GM20431 (cell line): ENCODE measurements around the gene KIRREL2.
"Not testable (repeated sequence)": the region's sequence is repeated elsewhere in the genome, so short reads cannot be mapped to it uniquely, and the experiment has no call there.

Experiments used
- in situ Hi-C: fragments of 300-500 bp; cut with MseI, MboI; formaldehyde crosslinking; loops from one replicate; pipeline ENCODE4 v1.15.0; 2020; ENCODE audit warnings: low sequenced_read_pairs; ENCODE audit not compliant: unreplicated experiment

KIRREL2 gene

DNA sequence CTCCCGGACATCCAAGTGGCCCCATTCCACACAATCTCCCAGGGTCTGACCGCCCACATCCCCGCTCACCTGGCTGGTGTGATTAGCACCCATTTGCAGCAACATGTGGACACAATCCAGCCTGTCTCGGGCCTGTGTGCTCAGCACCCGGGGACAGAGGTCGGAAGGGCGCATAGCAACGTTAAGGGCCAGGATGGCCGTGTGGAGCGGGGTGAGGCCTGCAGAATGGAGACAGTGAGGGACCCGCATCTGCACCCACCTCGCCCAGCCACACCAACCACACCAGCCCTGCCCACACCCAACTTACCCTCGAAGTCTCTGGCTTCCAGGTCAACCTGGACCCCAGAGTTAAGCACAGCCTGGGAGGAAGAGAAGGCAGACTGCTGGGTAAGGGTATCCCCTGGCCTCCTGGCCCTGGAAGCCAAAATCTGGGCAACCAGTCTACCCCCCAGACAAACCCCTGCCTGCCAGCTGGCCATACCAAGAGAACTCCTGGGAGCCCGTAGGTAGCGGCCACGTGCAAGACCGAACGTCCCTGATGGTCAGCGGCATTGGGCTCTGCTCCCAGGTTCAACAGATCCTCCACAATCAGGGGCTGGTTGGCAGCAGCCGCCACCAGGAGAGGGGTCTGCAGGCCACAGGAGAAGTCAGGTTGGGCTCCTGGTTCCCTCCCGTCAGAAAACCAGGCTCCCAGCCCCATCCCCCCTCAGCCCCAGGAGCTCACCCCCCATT lies 39.4 kb downstream of the KIRREL2 start:
- in situ Hi-C loops = no loop called here

DNA sequence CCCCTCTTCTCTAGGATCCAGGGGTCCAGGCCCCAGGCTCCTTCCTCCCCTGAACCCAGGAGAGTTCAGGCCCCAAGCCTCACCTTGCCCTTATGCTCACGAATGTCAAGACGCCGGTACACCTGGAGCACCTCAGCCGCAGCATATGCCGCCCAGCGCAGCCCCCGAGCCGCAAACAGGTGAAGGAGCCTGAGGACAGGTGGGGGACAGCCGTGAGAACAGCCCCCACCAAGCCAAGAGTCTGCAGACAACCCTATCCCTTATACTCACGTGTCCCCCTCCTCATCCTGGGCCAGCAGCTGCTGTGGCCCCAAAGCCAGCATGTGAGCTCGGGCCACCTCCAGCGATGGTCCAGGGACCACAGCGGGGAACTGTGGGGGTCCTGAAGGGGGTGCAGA lies 39.9 kb downstream of the KIRREL2 start:
- in situ Hi-C loops = no loop called here

DNA sequence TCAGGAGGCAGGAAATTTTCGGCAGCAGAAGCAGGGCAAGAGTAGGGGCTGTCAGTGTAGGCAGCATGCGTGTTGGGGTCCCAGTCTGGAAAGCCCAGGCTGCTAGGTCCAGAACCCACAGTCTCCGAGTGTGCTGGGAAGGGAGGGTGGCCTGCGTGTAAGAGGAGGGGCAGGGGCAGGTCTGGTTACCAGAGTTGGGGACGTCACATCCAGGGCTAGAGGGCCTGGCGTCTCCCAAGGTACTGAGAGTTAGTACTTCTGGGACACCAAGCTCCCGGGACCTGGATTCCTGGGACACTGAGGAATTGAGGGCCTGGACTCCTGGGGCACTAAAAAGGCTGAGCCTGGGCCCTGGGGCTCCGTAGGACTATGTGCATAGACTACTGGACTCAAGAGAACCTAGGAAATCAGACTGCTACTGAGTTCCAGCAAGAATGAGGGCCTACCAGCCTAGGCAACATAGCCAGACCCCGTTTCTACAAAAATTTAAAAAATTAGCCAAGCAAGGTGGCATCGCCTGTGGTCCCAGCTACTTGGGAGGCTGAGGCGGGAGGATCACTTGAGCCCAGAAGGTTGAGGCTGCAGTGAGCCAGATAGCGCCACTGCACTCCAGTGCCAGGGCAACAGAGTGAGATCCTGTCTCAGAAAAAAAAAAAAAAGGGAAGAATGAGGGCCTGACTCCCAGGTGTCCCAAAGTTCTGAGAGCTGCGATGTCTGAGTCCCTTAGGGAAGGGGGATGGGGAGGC lies 41.2 kb downstream of the KIRREL2 start:
- in situ Hi-C loops = no loop called here

DNA sequence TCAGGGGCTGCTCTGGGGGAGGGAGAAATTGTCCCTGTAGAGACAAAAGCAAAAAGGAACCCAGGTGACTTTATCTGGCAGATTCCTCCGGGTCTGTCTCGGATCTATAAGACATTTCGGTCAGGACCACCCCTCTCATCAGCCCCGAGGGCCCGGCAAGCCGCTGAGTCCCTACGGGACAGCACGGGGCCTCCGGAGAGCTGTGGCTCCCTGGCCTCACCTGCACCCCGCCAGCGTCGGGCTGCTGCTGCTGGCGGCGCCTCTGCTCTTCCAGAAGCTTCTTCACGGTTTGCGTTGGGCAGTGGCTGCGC lies 41.7 kb downstream of the KIRREL2 start:
- in situ Hi-C loops = no loop called here

DNA sequence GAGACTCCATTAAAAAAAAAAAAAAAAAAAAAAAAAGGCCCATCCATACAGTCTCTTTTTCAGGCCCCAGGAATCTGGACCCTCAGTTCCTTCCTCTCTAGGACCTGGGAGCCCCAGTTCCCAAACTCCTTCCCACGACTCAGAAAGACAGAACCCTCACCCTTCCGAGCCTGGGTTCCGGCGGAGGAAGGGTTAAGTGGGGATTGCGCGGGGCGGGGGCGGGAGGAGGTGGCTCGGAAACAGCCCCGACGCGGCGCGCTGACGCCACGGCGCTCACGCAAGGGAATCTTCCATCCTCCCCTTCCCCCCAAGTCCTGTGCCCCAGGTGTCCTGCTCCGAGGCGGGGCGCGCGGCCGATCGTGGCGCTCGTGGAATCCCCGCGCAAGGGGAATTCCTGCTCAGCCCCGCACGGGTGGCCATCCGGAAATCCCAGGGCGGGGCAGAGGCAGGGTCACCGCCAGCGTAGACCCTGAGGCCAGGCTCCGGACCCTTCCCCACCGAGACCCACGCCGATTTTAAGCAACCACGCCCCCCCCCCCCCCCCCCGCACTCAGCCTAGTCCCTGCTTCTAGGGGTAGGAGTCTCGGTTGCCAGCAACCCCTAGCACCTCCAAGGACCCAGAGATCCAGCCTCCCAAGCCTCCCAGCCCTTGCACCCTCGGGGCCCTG lies 43.0 kb downstream of the KIRREL2 start:
- in situ Hi-C loops = no loop called here

DNA sequence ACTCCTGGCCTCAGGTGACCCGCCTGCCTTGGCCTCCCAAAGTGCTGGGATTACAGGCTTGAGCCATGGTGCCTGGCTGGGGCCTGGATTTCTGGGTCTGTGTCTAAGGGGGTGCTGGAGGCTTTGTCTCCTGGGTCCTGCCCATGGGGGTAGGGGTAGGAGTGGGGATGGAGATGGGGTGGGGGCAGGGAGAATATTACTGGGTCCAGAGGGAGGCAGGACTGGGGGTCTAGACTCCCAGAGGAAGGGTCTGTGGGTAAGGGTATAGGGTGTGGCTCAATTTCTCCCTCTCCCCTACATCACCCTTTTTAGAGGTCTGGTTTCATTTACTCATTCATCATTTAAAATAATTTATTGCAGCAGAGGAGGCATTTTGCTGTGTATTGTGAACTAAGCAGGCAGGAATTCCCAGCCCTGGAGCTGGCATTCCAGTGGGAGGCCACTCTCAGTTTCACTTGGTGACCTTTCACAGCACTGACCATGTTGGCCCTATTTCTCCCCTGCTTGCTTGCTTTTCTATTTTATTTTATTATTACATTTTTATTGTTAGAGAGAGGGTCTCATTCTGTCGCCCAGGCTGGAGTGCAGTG lies 44.4 kb downstream of the KIRREL2 start:
- in situ Hi-C loops = no loop called here

DNA sequence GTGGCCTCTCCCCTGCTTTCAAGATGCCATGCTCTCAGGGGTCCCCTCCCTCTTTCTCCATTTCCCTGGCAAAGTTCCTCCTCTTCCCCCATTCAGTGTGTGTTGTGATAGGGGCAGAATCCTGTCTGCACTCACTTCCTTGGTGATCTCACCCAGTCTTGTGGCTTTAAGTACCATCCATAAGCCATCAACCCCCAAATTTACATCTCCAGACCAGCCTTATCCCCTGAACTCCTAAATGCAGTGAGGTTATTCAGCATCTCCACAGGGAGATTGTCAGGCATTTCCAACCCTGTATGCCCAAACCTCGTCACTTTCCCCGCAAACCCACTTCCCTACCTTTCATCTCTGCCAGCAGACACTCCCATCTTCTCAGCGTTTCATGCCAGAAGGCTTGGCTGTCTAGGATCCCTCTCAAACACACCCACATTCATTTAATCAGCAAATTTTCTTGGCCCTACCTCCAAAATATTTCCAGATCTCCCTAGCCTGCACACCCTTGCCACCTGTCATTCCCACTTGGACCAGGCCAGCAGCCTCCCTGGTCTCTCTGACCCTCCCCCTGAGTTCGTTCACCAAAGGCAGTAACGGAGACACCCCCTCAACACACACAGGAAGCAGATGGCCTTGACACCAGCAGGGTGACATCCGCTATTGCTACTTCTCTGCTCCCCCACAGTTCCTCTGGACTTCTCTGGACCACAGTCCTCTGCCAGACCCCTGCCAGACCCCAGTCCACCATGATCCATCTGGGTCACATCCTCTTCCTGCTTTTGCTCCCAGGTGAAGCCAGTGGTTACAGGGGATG lies 45.3 kb downstream of the KIRREL2 start, which contains the start of gene HCST:
HCST (plus strand) TSS at position 676 of the 808 bp plus-strand sequence; CDS start at position 741, 65 bp downstream.
- in situ Hi-C loops = no loop called here

DNA sequence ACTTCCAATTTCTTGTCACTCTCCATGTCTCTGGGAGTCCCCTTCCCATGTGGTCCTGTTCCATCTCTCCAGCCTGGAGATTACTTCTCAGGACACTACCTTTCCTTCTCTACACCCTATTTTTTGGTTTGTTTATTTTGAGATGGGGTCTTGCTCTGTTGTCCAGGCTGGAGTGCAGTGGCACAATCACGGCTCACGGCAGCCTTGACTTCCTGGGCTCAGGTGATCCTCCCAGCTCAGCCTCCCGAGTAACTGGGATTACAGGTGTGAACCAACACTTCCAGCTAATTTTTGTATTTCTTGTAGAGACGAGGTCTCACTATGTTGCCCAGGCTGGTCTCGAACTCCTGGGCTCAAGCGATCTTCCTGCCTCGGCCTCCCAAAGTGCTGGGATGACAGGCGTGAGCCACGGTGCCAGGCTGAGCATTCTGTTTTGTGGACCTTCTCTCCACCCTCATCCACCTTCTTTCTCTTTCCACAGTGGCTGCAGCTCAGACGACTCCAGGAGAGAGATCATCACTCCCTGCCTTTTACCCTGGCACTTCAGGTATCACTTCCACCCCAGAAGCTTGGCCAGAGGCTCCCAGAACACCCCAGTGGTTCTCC lies 46.3 kb downstream of the KIRREL2 start:
- in situ Hi-C loops = no loop called here

DNA sequence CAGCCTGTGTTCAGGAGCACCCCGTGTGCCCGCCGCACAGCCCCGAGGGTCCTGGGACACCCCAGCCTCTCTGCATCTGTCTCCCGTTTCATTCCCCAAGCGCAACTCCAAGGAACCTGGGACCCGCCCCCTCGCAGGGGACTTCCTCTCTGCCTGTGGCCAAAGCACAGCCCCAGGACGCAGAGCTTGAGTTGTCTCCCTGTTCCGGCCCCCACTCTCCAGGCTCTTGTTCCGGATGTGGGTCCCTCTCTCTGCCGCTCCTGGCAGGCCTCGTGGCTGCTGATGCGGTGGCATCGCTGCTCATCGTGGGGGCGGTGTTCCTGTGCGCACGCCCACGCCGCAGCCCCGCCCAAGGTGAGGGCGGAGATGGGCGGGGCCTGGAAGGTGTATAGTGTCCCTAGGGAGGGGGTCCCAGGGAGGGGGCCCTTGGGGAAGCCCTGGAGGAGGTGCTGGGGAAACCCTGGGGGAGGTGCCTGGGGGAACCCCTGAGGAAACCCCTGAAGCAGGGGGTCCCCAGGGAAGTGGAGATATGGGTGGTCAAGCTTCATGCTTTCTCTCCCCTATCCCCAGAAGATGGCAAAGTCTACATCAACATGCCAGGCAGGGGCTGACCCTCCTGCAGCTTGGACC lies 47.0 kb downstream of the KIRREL2 start:
- in situ Hi-C loops = no loop called here

DNA sequence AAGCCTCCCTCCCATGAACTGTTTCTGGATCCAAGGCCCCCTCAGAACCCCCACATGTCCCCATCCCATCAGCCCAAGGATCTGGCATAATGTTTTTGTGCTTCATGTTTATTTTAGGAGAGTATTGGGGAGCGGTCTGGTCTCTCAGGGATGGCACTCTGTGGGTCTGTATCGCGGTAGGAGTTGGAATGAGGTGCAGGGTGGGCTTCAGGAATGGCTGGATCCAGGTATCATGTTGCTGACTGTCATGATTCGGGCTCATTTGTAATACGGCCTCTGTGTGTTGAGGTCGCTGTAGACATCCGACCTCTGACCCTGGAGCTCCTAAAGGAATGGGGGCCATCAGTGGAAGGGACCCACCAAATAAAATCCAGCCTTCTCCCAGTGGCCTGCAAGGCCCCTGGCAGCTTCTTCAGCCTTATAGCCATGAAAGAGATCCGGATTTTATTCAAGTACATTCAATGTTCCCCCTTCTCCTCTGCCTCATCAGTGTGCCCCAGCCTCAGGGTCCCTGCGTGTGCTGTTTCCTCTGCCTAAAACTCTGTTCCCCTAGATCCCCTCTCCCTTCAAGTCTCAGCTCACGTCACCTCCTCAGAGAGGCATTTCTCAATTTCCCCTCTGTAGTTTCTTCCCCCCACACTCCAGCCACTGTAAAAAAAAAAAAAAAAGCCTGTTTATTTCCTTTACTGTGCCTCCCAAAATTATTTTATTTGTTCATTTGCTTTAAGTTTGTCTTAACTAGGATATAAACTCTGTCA lies 47.8 kb downstream of the KIRREL2 start:
- in situ Hi-C loops = no loop called here

DNA sequence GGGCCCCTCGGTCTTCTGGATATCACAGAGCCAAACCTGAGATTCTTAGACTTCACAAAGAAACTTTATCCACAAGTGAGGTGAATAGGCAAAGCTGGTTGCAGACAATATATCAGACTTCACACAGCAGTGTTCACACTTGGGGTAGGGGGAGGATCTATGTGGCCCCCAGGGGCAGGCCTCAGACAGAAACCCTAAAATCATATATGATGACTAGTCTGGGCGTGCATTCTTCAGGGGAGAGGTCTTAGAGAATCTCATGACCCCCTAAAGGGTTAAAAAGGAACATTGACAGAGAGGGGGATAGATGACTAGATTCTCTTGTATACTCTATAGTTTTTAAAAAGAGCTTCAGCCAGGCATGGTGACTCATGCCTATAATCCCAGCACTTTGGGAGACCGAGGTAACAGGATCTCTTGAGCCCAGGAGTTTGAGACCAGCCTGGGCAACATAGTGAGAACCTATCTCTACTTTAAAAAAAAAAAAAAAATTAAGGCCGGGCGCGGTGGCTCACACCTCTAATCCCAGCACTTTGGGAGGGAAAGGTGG lies 48.5 kb downstream of the KIRREL2 start:
- in situ Hi-C loops = no loop called here

DNA sequence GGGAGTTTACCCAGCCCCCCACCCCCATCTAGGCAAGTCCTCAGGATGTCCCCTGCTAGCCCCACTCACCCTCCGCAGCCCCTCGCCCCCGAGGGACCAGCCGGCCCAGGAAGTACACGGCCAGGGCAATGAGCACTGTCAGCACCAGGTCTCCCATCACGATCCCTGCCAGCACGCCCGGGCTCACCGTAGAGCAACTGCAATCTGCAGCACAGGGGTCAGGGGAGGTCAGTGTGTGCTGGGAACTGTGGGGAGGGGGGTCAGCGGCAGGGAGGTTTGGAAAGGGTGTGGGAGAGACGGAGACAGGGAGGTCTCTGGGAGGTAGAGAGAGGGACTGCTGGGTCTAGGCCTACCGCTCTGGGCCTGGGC lies 50.6 kb downstream of the KIRREL2 start:
- in situ Hi-C loops = no loop called here

DNA sequence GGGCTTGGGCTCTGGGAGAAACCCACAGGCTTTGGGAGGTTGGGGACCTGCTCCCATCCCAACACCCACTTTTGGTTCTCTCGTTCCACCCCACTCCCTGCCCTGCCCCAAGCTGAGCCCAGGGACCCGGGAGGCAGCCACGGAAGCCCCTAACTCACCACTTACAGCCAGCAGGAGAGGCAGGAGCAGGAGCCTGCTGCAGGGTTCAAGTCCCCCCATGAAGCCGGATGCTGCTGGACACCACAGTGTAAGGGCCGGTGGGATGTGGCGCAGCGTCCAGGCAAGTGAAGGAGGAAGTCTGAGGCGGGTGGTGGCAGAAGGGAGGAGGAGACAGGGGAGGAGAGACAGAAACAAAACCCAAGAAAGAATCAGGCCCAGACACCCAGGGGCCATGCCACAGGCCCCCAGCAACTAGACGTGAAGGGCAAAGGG lies 51.3 kb downstream of the KIRREL2 start, which contains the start of gene TYROBP:
TYROBP (minus strand) TSS at position 286 of the 432 bp plus-strand sequence; CDS start at position 219, 67 bp downstream.
- in situ Hi-C loops = no loop called here

DNA sequence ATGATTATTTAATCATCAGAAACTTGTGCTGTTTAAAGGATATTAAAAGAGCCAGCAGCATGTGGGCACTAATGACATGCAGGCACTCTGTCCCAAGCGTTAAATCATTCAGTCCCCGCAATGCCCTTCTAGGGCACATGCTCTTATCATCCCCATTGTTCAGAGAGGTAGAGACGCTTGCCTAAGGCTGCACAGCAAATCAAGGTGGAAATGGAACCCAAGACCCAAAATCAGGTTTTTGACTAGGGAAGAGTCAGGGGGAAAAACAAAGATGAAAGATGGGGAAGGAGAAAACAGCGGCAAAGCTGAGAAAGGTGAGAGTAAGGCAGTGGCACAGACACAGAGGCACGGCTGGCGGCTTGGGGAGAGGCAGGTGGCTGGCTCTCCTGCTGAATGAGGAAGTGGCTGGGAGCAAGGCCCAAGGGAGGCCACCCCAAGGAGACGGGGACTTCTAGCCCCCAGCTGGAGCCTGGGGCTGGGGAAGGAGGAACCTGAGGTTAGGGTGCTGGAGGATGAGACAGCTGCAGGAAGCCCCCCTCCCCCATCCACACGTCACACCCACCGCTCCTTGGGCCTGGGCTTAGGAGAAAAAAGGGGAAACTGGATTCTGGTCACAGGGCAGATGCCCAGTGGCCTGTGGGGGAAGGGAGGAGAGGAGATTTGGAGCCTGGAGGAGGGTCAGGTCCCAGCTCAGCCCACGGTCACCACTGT lies 52.4 kb downstream of the KIRREL2 start:
- in situ Hi-C loops = no loop called here

DNA sequence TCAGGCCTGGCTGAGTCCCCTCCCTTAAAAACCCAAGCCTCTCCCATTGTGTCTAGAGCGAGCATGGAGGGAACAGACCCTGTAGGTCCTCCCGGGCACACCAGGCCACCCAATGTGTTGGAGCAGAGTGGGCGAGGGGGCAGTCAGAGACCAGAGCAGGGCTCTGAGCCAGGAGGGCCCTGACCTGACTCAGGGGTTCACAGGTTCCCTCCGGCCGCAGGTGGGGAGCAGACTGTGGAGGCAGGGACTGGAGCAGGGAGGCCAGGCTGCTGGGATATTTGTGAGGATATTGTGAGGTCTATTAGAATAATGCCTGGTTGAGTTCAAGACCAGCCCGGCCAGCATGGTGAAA lies 52.9 kb downstream of the KIRREL2 start:
- in situ Hi-C loops = no loop called here

DNA sequence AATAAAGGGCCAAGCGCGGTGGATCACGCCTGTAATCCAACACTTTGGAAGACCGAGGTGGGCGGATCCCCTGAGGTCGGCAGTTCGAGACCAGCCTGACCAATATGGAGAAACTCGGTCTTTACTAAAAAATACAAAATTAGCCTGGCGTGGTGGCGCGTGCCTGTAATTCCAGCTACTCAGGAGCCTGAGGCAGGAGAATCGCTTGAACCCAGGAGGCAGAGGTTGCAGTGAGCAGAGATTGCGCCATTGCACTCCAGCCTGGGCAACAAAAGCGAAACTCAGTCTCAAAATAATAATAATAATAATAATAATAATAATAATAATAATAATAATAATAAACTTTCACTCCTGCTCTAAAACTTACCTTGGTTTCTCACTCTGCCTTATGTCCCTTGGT lies 53.6 kb downstream of the KIRREL2 start:
- in situ Hi-C loops = not testable (repeated sequence)

DNA sequence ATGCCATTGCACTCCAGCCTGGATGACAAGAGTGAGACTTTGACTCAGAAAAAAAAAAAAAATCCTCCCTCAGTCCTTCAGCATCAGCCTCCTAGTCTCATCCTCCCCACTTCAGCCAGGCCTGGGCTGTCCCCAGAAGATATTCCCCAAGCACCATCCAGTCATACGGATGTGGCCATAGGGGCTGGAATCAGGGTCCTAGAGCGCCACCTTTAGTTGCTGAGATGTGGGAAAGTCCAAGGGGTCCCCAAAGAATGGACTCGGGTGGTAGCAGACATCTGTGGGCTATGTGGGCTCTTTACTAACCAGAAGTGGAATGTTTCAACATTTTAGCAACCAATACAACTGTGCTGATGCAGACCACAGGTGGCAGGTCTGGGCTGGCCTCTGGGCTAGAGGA lies 54.5 kb downstream of the KIRREL2 start:
- in situ Hi-C loops = no loop called here

DNA sequence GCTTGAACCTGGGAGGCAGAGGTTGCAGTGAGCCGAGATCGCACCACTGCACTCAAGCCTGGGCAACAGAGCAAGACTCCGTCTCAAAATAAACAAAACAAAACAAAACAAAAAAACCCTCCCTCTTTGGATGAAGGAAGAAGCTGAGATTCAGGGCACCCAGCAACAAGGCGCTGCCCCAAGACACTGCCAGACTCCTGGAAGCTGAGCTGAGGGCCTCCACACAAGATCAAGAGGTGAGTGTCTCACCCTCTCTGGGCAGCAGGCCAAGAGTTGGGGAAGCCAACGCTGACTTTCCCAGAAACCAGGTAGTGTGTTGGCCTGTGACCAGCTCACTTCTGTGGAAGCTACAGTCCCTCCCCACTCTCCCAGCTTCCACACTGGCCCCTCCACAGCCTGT lies 55.1 kb downstream of the KIRREL2 start:
- in situ Hi-C loops = no loop called here
